Left lung (tissue), 10 donors: ENCODE measurements around the gene TNFAIP8. TPM values are rescaled to one million over a fixed set of nuclear protein-coding genes. Genes with fewer than 3 reads are reported as not detected.
A peak's percentile ranks its signal among the peaks of the same experiment; 100 is the strongest.

Experiments
- ATAC-seq: fragments of 200-7000 bp; cut with Tn5 transposase; one replicate; pipeline ENCODE4 v1.9.1; 2020; ENCODE audit warnings: moderate library complexity
- DNase-seq, 4 donors: peaks; one replicate each; pipeline ENCODE4 v3.0.0-alpha.2; 2013 to 2020
- H3K27ac ChIP-seq, 2 donors: fragments of 200-600 bp; sonication (generic) in 1 of 2; one replicate each; pipeline versions ENCODE4 v1.5.0 to v1.8.0; 2020 to 2021
- H3K27me3 ChIP-seq, 2 donors: fragments of 200-600 bp; sonication (generic) in 1 of 2; one replicate each; pipeline versions ENCODE4 v1.5.0 to v1.8.0; 2020 to 2021
- H3K36me3 ChIP-seq, 2 donors: fragments of 200-600 bp; sonication (generic) in 1 of 2; one replicate each; pipeline versions ENCODE4 v1.5.0 to v1.8.0; 2020 to 2021
- H3K4me1 ChIP-seq, 2 donors: fragments of 200-600 bp; one replicate each; pipeline ENCODE4 v1.8.0; 2021
- H3K4me3 ChIP-seq, 2 donors: fragments of 200-600 bp; sonication (generic) in 1 of 2; one replicate each; pipeline versions ENCODE4 v1.5.0 to v1.8.0; 2020 to 2021; ENCODE audit warnings: mild to moderate bottlenecking in 1 of 2
- H3K9me3 ChIP-seq, 2 donors: fragments of 200-600 bp; sonication (generic) in 1 of 2; one replicate each; pipeline versions ENCODE4 v1.5.0 to v1.8.0; 2020 to 2021
- intact Hi-C, 2 donors: fragments of 100-400 bp; cut with DNase I; formaldehyde crosslinking; loops; one replicate each; pipeline versions ENCODE4 v1.11.2 to v1.14.2; 2022
- polyA plus RNA-seq, 6 donors: library from polyadenylated mRNA; unstranded; fragments of 120-200 nt; gene quantifications; one replicate each; pipeline ENCODE4 v1.2.1, GENCODE V29; 2013; ENCODE audit not compliant: insufficient read length in 6 of 6
- total RNA-seq, 2 donors: library from RNA; stranded (reverse); fragmentation: NEBNext Ultra II Directional; extraction: Animal tissue kit (Norgen Biotek cat#: 25700); gene quantifications; one replicate each; pipeline ENCODE4 v1.2.1, GENCODE V29; 2021
- TF ChIP-seq, protein P1 (sequence below), 2 donors: fragments of 200-600 bp; sonication (generic) in 1 of 2; IDR thresholded peaks; one replicate each; pipeline versions ENCODE4 v1.5.0 to v1.8.0; 2021; ENCODE audit warnings: antibody characterized with exemption in 2 of 2
- donor health status: DM: no; HTN: yes; CAD: no.
- donor health status: DM: no; HTN: no; CAD: no.

The TNFAIP8 gene
- total and polyA plus RNA-seq, 8 donors = 15.6 to 31.6 (median 25.6) TPM

DNA sequence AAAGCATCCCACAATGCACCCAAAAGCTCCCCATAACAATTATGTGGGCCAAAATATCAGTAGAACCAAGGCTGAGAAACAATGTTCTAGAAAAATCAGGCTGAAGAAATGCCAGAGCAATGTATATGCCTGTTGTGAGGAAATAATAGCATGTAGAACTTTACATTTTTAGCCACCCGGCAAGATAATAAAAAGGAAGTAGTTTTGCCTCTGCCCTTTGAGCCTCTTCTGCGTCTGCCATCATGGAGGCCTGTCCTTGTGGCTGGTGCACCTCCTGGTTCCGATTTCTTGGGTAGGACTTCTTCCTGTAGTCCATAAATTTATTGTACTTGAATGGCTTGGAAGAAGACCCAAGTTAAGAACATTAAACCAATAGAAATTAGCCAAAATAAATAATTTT lies 38.9 kb upstream of the TNFAIP8 start:
- Histone ChIP-seq H3K27ac (peak overlapping the region in 1 of 2 donors; percentile 48), H3K27me3 (no peaks in the 10 kb centered on the region)
- intact Hi-C loops = no loop called here

DNA sequence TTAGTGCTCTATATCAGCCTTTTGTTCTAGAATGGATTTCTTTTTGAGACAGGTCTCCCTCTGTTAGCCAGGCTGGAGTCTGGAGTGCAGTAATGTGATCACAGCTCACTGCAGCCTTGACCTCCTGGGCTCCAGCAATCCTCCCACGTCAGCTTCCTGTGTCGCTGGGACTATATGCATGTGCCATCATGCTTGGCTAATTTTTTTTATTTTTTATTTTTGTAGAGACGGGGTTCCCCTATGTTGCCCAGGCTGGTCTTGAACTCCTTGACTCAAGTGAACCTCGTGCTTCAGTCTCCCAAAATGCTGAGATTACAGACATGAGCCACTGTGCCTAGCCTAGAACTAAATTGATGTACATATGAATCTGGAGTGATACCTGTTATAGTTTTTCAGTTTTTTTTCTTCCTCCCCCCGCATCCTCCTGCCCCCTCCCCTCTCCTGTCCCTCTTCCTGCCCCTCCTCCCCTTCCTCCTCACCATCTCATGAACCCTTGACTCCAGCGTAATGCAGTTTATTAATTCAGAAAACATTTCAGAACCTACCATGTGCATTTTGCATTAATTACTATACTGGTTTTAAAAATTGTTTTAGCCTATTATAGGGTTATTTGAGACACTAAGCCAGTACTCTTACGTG lies 37.4 kb upstream of the TNFAIP8 start:
- TF ChIP-seq, protein P1, sequence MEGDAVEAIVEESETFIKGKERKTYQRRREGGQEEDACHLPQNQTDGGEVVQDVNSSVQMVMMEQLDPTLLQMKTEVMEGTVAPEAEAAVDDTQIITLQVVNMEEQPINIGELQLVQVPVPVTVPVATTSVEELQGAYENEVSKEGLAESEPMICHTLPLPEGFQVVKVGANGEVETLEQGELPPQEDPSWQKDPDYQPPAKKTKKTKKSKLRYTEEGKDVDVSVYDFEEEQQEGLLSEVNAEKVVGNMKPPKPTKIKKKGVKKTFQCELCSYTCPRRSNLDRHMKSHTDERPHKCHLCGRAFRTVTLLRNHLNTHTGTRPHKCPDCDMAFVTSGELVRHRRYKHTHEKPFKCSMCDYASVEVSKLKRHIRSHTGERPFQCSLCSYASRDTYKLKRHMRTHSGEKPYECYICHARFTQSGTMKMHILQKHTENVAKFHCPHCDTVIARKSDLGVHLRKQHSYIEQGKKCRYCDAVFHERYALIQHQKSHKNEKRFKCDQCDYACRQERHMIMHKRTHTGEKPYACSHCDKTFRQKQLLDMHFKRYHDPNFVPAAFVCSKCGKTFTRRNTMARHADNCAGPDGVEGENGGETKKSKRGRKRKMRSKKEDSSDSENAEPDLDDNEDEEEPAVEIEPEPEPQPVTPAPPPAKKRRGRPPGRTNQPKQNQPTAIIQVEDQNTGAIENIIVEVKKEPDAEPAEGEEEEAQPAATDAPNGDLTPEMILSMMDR (IDR thresholded peaks at IDR 0.05) = no peak
- Histone ChIP-seq H3K4me3 (no peak overlapping the region), H3K4me1 (peaks cover 4 to 54% of the 10 kb centered on the region in 2 donors), H3K36me3 (no peaks in the 10 kb centered on the region), H3K9me3 (no peaks in the 10 kb centered on the region), H3K27me3 (no peaks in the 10 kb centered on the region), H3K27ac (no peak overlapping the region)
- intact Hi-C loops = no loop called here
- DNase-seq = no peak
- no peak for ATAC-seq

More for the DNA sequence above, 38.9 kb upstream of the TNFAIP8 start:
- H3K9me3 ChIP-seq = no peaks in the 10 kb centered on the region
- ATAC-seq (no peak), DNase-seq (no peak)
- H3K4me1 ChIP-seq = peaks cover 0 to 43% of the 10 kb centered on the region in 2 donors
- H3K4me3 ChIP-seq = no peak overlapping the region
- no peaks in the 10 kb centered on the region for H3K36me3 ChIP-seq
- TF ChIP-seq, protein P1 (IDR thresholded peaks at IDR 0.05) = no peak

DNA sequence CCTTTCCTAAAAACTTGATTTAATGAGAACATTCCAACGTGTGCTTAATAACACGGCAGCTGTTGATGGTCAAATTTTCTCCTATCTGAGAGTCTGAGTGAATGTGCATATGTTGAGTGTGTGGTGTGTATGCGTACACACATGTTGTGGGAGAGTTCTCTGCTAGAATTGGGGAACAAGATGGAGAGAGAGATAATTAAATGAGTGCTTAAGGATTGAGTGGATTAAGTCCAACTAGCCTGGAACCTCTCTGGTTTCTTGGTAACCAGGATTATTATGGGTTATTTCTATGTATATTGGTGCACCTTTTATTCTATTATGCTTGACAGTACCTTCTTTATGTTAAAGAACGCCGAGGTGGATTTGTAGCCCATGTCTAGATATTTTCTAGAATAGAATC lies 36.4 kb upstream of the TNFAIP8 start:
- TF ChIP-seq, protein P1 (IDR thresholded peaks at IDR 0.05) = no peak
- no peaks in the 10 kb centered on the region for H3K9me3 ChIP-seq
- H3K4me3 ChIP-seq = no peak overlapping the region
- no peaks in the 10 kb centered on the region for H3K27me3 ChIP-seq
- no peaks in the 10 kb centered on the region for H3K36me3 ChIP-seq
- intact Hi-C loops = no loop called here
- no peak overlapping the region for H3K27ac ChIP-seq
- DNase-seq (no peak), ATAC-seq (no peak)
- H3K4me1 ChIP-seq = peaks cover 11 to 64% of the 10 kb centered on the region in 2 donors

DNA sequence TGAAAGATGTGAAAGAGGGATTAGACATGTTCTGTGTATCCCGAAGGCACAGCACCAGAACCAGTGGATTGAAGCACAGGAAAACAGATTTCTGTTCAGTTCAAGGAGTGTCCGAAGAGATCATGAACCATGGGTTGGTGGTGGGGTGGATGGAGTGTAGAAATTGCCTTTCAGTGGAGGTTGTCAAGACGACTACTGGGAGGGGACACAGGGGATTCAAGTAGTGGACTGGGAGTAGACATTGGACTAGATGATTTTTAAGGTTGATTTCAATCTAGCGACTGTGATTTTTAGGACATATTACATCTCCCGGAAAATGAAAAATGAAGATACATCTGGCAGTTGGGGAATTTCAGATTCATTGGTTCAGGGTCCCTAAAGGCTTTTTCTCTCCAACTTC lies 35.9 kb upstream of the TNFAIP8 start:
- Histone ChIP-seq H3K27ac (no peak overlapping the region), H3K36me3 (no peaks in the 10 kb centered on the region), H3K9me3 (no peaks in the 10 kb centered on the region), H3K4me1 (peaks cover 11 to 66% of the 10 kb centered on the region in 2 donors), H3K4me3 (no peak overlapping the region), H3K27me3 (no peaks in the 10 kb centered on the region)
- ATAC-seq (no peak), DNase-seq (no peak)
- intact Hi-C loops = no loop called here
- TF ChIP-seq, protein P1 (IDR thresholded peaks at IDR 0.05) = no peak

DNA sequence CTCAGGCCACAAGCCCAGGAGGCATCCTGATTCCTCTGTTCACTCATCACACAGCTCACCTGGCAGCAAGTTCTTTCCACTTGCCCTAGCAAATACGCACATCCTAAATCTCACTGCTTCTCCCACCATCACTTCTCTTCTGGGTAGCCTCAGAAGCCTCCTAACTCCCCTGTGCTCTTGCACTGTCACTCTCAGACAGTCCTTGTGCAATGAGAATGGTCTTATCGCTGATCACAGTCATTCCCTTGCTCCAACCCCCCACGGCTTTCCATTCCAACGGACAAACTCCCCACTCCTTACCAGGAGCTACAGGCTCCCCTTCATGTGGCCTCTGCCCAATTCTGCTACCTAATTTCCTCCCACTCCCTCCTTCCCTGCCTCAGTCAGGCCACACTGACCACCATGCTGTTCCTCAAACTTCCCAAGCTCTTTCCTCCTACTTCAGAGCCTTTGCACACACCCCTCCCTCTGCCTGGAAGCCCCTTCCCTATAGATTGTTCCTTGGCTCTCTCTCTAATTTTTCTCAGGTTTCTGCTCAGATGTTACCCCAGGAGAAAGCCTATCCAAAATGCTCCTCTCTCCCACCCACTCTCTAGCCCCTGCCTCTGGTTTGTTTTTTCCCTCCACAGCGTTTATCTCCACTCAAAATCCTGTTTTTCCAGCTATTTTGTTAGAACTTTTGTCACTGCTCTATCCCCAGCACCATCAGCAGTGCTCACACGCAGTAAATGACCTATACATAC lies 34.1 kb upstream of the TNFAIP8 start:
- intact Hi-C loops = no loop called here
- Histone ChIP-seq H3K36me3 (no peaks in the 10 kb centered on the region), H3K4me3 (no peak overlapping the region), H3K27me3 (no peaks in the 10 kb centered on the region), H3K9me3 (no peaks in the 10 kb centered on the region), H3K27ac (no peak overlapping the region), H3K4me1 (peaks cover 11 to 66% of the 10 kb centered on the region in 2 donors)
- ATAC-seq (no peak), DNase-seq (no peak)
- TF ChIP-seq, protein P1 (IDR thresholded peaks at IDR 0.05) = no peak
